NCI-H1105 treated with DMSO at 0.1 percent for 48 hours (cell line): ENCODE measurements around the gene CRIM1.

ENCODE experiments used
- DNase-seq: peaks from one replicate; lab custom pipeline; 2025; lab: John Stamatoyannopoulos, UW

CRIM1 gene

GRCh38 chr2:36554531-36554930 lies 199.0 kb downstream of the CRIM1 start:
- DNase-seq = no peak

- no peak for DNase-seq
Measured at GRCh38 chr2:36555789-36556188, 200.2 kb downstream of the CRIM1 start.

GRCh38 chr2:36556842-36557241 lies 201.3 kb downstream of the CRIM1 start:
- no peak for DNase-seq

- no peak for DNase-seq
Measured at GRCh38 chr2:36559221-36559942, 203.8 kb downstream of the CRIM1 start.

GRCh38 chr2:36560726-36561125 lies 205.1 kb downstream of the CRIM1 start:
- DNase-seq = no peak

- DNase-seq = no peak
Measured at GRCh38 chr2:36561237-36561944, 205.8 kb downstream of the CRIM1 start.

GRCh38 chr2:36562240-36562639 lies 206.7 kb downstream of the CRIM1 start:
- no peak for DNase-seq

- DNase-seq = no peak
Measured at GRCh38 chr2:36562973-36563532, 207.5 kb downstream of the CRIM1 start.

- no peak for DNase-seq
Measured at GRCh38 chr2:36564377-36564930, 208.9 kb downstream of the CRIM1 start.

- DNase-seq = no peak
Measured at GRCh38 chr2:36565712-36566111, 210.1 kb downstream of the CRIM1 start.

- DNase-seq = no peak
Measured at GRCh38 chr2:36566887-36567286, 211.3 kb downstream of the CRIM1 start.

GRCh38 chr2:36567711-36568408 lies 212.3 kb downstream of the CRIM1 start:
- DNase-seq = no peak

GRCh38 chr2:36568516-36569246 lies 213.1 kb downstream of the CRIM1 start:
- DNase-seq = no peak

- DNase-seq = no peak
Measured at GRCh38 chr2:36569267-36569856, 213.8 kb downstream of the CRIM1 start.

- DNase-seq = no peak
Measured at GRCh38 chr2:36570416-36570815, 214.8 kb downstream of the CRIM1 start.

GRCh38 chr2:36572054-36572718 lies 216.6 kb downstream of the CRIM1 start:
- no peak for DNase-seq

GRCh38 chr2:36572719-36573059 lies 217.1 kb downstream of the CRIM1 start:
- DNase-seq = no peak

- DNase-seq = no peak
Measured at GRCh38 chr2:36573165-36573564, 217.6 kb downstream of the CRIM1 start.

- no peak for DNase-seq
Measured at GRCh38 chr2:36574560-36574959, 219.0 kb downstream of the CRIM1 start.

- no peak for DNase-seq
Measured at GRCh38 chr2:36577884-36578283, 222.3 kb downstream of the CRIM1 start.
